GM19328 (cell line): ENCODE measurements around the gene ZBTB18.

Experiments
- ATAC-seq: cut with Tn5 transposase; IDR thresholded peaks from one replicate; pipeline ENCODE4 v1.9.1; 2021; ENCODE audit warnings: mild to moderate bottlenecking, moderate library complexity; ENCODE audit not compliant: unreplicated experiment

The ZBTB18 gene

GRCh38 chr1:244087611-244088010, 36.5 kb downstream of the ZBTB18 start:
- ATAC-seq: no peak

- ATAC-seq: no peak
These were observed 37.1 kb downstream of the ZBTB18 start for GRCh38 chr1:244088161-244088560.

GRCh38 chr1:244089561-244089960, 38.5 kb downstream of the ZBTB18 start:
- ATAC-seq: no peak

GRCh38 chr1:244090645-244091044, 39.6 kb downstream of the ZBTB18 start:
- ATAC-seq: no peak

GRCh38 chr1:244092293-244092963, 41.3 kb downstream of the ZBTB18 start:
- ATAC-seq: no peak

GRCh38 chr1:244092964-244093638, 42.0 kb downstream of the ZBTB18 start:
- no peak for ATAC-seq

- ATAC-seq: no peak
These were observed 43.9 kb downstream of the ZBTB18 start for GRCh38 chr1:244094880-244095528.

- ATAC-seq: no peak
These were observed 44.4 kb downstream of the ZBTB18 start for GRCh38 chr1:244095529-244095911.

GRCh38 chr1:244096066-244096610, 45.1 kb downstream of the ZBTB18 start:
- ATAC-seq: no peak

- ATAC-seq: no peak
These were observed 45.6 kb downstream of the ZBTB18 start for GRCh38 chr1:244096691-244097090.

- ATAC-seq: no peak
These were observed 46.7 kb downstream of the ZBTB18 start for GRCh38 chr1:244097523-244098405.

GRCh38 chr1:244099258-244099930, 48.3 kb downstream of the ZBTB18 start:
- ATAC-seq: no peak

- no peak for ATAC-seq
These were observed 49.2 kb downstream of the ZBTB18 start for GRCh38 chr1:244100276-244100675.

- no peak for ATAC-seq
These were observed 49.8 kb downstream of the ZBTB18 start for GRCh38 chr1:244100704-244101453.

GRCh38 chr1:244102046-244102445, 51.0 kb downstream of the ZBTB18 start:
- ATAC-seq: no peak

GRCh38 chr1:244102468-244102867, 51.4 kb downstream of the ZBTB18 start:
- ATAC-seq: no peak

- no peak for ATAC-seq
These were observed 53.4 kb downstream of the ZBTB18 start for GRCh38 chr1:244104309-244105060.

GRCh38 chr1:244106176-244106575, 55.1 kb downstream of the ZBTB18 start:
- no peak for ATAC-seq
